HepG2 (cell line): Measurements from ENCODE around the gene NOTUM.

Source experiments
- GATA4 ChIP-seq: sonication (generic); IDR thresholded peaks from 2 replicates; pipeline ENCODE4 v1.6.1; 2016; ENCODE audit warnings: antibody characterized with exemption, low read depth, borderline replicate concordance
- SALL1 ChIP-seq: sonication (generic); formaldehyde crosslinking; IDR thresholded peaks from 2 replicates; pipeline ENCODE4 v1.8.0; 2022; ENCODE audit warnings: mild to moderate bottlenecking, missing genetic modification reagents
- ZNF207 ChIP-seq: fragments of 450-650 bp; IDR thresholded peaks from 2 replicates; pipeline ENCODE4 v1.6.1; 2016; ENCODE audit warnings: antibody characterized with exemption, borderline replicate concordance
- TF ChIP-seq, protein P1 (sequence below): sonication (generic); formaldehyde crosslinking; IDR thresholded peaks from 2 replicates; pipeline ENCODE4 v1.5.0; 2020; ENCODE audit warnings: mild to moderate bottlenecking, missing genetic modification reagents, moderate library complexity

DNA sequence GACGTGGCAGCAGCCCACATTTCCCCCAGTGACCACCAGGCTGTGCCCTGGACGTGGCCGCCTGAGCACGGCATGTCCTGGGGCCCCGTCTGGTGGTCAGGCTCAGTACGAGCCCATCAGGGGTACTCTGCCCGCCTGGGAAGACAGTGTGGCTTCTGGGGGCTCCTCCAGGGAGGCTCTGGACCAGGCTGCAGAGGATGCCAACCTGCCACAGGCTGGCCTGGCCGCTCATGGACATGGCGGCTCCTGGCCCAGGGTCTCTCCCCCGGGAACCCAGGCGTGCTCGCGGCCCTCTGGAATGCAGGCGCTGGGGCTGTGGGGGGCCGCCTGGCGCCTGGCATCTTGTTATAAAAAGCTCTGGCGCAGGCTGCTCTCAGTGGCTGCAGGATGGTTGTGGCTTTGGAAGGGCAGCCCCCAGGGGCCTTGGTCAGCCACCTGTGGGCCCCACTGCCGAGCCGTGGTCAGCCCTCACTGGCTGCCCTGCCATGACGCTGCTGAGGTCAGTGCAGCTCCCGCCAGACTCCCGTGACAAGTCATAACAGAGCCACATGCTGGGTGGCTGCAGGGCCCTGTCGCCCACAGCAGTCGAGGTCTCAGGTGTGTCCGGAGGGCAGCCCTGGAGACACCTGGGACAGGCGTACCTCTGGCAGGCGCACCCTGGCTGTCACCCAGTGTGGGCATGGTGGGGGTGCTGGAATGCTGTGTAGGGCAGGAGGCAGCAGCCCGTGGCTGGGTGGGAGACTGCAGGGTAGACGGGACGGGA is 46.7 kb upstream of the NOTUM start:
- TF ChIP-seq SALL1 (CRISPR knock-in tag) (no peak), ZNF207 (no peak), GATA4 (no peak)
- TF ChIP-seq, protein P1, sequence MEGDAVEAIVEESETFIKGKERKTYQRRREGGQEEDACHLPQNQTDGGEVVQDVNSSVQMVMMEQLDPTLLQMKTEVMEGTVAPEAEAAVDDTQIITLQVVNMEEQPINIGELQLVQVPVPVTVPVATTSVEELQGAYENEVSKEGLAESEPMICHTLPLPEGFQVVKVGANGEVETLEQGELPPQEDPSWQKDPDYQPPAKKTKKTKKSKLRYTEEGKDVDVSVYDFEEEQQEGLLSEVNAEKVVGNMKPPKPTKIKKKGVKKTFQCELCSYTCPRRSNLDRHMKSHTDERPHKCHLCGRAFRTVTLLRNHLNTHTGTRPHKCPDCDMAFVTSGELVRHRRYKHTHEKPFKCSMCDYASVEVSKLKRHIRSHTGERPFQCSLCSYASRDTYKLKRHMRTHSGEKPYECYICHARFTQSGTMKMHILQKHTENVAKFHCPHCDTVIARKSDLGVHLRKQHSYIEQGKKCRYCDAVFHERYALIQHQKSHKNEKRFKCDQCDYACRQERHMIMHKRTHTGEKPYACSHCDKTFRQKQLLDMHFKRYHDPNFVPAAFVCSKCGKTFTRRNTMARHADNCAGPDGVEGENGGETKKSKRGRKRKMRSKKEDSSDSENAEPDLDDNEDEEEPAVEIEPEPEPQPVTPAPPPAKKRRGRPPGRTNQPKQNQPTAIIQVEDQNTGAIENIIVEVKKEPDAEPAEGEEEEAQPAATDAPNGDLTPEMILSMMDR (CRISPR knock-in tag): peak; percentile 39
